HepG2 (cell line): ENCODE data around the gene PPM1E. TPM values are rescaled to one million over a fixed set of nuclear protein-coding genes. Genes with fewer than 3 reads are reported as not detected.

Experiments used
- ATAC-seq: fragments of 200-7000 bp; cut with Tn5 transposase; 3 replicates; pipeline ENCODE4 v1.9.1; 2020; ENCODE audit warnings: mild to moderate bottlenecking, moderate library complexity
- BruUV-seq: library from RNA; stranded (reverse); fragments of 400-500 nt; replicated peaks from 2 replicates; lab custom pipeline; 2021; lab: Mats Ljungman, UMichigan
- CTCF ChIA-PET: fragments of 300-600 bp; formaldehyde crosslinking; extraction: SDS; loops from one replicate; lab custom pipeline; 2021; ENCODE audit warnings: low total read pairs, inconsistent platforms, low intra/inter-chr PET ratio; lab: Yijun Ruan, JAX
- POLR2A ChIA-PET: fragments of 350-600 bp; sonication (Branson Sonifier 250); formaldehyde crosslinking; loops from one replicate; lab custom pipeline; 2020; ENCODE audit warnings: antibody characterized with exemption, inconsistent platforms; lab: Yijun Ruan, JAX
- DNase-seq: peaks from one replicate; pipeline ENCODE4 v3.0.0-alpha.2; 2015; ENCODE audit warnings: low spot score
- FAIRE-seq: peaks from 3 replicates; lab custom pipeline; 2011; peaks lifted over from hg19 to GRCh38; lab: Jason Lieb, UNC
- H2AFZ ChIP-seq: one replicate; pipeline ENCODE4 v1.6.1; 2011; ENCODE audit warnings: low read length, inconsistent platforms
- H3K27ac ChIP-seq: fragments of 300-600 bp; 3 replicates; pipeline ENCODE4 v1.8.0; 2011; ENCODE audit warnings: mixed run types, mild to moderate bottlenecking, mixed read lengths, low read length, inconsistent platforms; ENCODE audit not compliant: insufficient read depth; ENCODE audit errors: extremely low read length
- H3K27me3 ChIP-seq, 2 experiments: fragments of 200-600 bp in 1 of 2; 2 replicates in 1 of 2; 3 replicates in 1 of 2; pipeline versions ENCODE4 v1.6.0 to v1.8.0; 2011; ENCODE audit warnings: low read length in 2 of 2, mild to moderate bottlenecking in 2 of 2, moderate library complexity in 2 of 2, inconsistent platforms in 1 of 2; ENCODE audit not compliant: insufficient read depth in 2 of 2, control insufficient read depth in 1 of 2
- H3K36me3 ChIP-seq, 2 experiments: fragments of 200-600 bp in 1 of 2; replicated peaks in 1 of 2; 2 replicates in 1 of 2; 3 replicates in 1 of 2; pipeline versions ENCODE4 v1.5.1 to v1.8.0; 2011; ENCODE audit warnings: low read length in 2 of 2, inconsistent platforms in 1 of 2; ENCODE audit not compliant: insufficient read depth in 2 of 2, control insufficient read depth in 1 of 2
- H3K4me1 ChIP-seq: 2 replicates; pipeline ENCODE4 v1.5.1; 2012; ENCODE audit warnings: low read length, inconsistent platforms; ENCODE audit not compliant: insufficient read depth
- H3K4me2 ChIP-seq: 2 replicates; pipeline ENCODE4 v1.6.0; 2011; ENCODE audit warnings: low read depth, low read length, inconsistent platforms
- H3K4me3 ChIP-seq, 3 experiments: fragments of 200-600 bp in 1 of 3; sonication (generic), shearing (Covaris generic) in 1 of 3; replicated peaks in 1 of 3; 2 replicates each; pipeline ENCODE4 v1.5.1; 2011 to 2016; ENCODE audit warnings: low read length in 3 of 3, inconsistent platforms in 2 of 3, low read depth in 2 of 3, mild to moderate bottlenecking in 2 of 3, control low read depth in 1 of 3, mixed read lengths in 1 of 3; ENCODE audit not compliant: insufficient read depth in 1 of 3
- H3K79me2 ChIP-seq: one replicate; pipeline ENCODE4 v1.6.1; 2011; ENCODE audit warnings: low read length, inconsistent platforms; ENCODE audit not compliant: insufficient read depth
- H3K9ac ChIP-seq: 2 replicates; pipeline ENCODE4 v1.6.0; 2011; ENCODE audit warnings: mild to moderate bottlenecking, low read depth, low read length, inconsistent platforms; ENCODE audit not compliant: insufficient read depth
- H3K9me3 ChIP-seq: 2 replicates; pipeline ENCODE4 v1.5.1; 2012; ENCODE audit warnings: mild to moderate bottlenecking, low read length
- H4K20me1 ChIP-seq: 2 replicates; pipeline ENCODE4 v1.6.0; 2011; ENCODE audit warnings: inconsistent platforms, mild to moderate bottlenecking, low read length, moderate library complexity; ENCODE audit not compliant: insufficient read depth
- ATM ChIP-seq: fragments of 450-650 bp; IDR thresholded peaks from 2 replicates; pipeline ENCODE4 v1.7.1; 2017; ENCODE audit warnings: mild to moderate bottlenecking, borderline replicate concordance
- EEA1 ChIP-seq: sonication (generic); formaldehyde crosslinking; IDR thresholded peaks from 2 replicates; pipeline ENCODE4 v1.5.1; 2020; ENCODE audit warnings: mild to moderate bottlenecking, missing genetic modification reagents, borderline replicate concordance
- GATA4 ChIP-seq: sonication (generic); IDR thresholded peaks from 2 replicates; pipeline ENCODE4 v1.6.1; 2016; ENCODE audit warnings: antibody characterized with exemption, low read depth, borderline replicate concordance
- GPN1 ChIP-seq: sonication (generic); formaldehyde crosslinking; IDR thresholded peaks from 2 replicates; pipeline ENCODE4 v1.5.1; 2020; ENCODE audit warnings: missing genetic modification reagents, borderline replicate concordance
- NFATC3 ChIP-seq: sonication (generic); formaldehyde crosslinking; IDR thresholded peaks from 2 replicates; pipeline ENCODE4 v1.5.1; 2020; ENCODE audit warnings: mild to moderate bottlenecking, missing genetic modification reagents
- PAF1 ChIP-seq: IDR thresholded peaks from 2 replicates; pipeline ENCODE4 v1.6.1; 2016; ENCODE audit warnings: missing genetic modification reagents, missing compliant biosample characterization
- PITX1 ChIP-seq: sonication (generic); formaldehyde crosslinking; IDR thresholded peaks from 2 replicates; pipeline ENCODE4 v1.5.1; 2020; ENCODE audit warnings: mild to moderate bottlenecking, missing genetic modification reagents
- TBP ChIP-seq: sonication (generic); formaldehyde crosslinking; IDR thresholded peaks from 2 replicates; pipeline ENCODE4 v1.5.0; 2020; ENCODE audit warnings: missing genetic modification reagents
- ZNF7 ChIP-seq: IDR thresholded peaks from 2 replicates; pipeline ENCODE4 v1.6.1; 2016; ENCODE audit warnings: missing biosample characterization, missing genetic modification reagents
- ZNF776 ChIP-seq: sonication (generic); formaldehyde crosslinking; IDR thresholded peaks from 2 replicates; pipeline ENCODE4 v1.4.0; 2020; ENCODE audit warnings: mild to moderate bottlenecking, missing genetic modification reagents
- in situ Hi-C: cut with HindIII; loops from 2 replicates; pipeline ENCODE4 v1.10.0; 2017; ENCODE audit warnings: low pct_unique_long_range_greater_than_20kb; ENCODE audit not compliant: extremely low pct_ligation_motif_present
- intact Hi-C: fragments of 100-400 bp; cut with micrococcal nuclease; formaldehyde crosslinking; loops from one replicate; pipeline ENCODE4 v1.10.0; 2022; ENCODE audit not compliant: unreplicated experiment
- polyA plus RNA-seq, 8 experiments: library from polyadenylated mRNA; depleted of rRNA in 3 of 8; stranded (reverse) in 7 of 8; unstranded in 1 of 8; fragments of >200 nt; fragmentation: Illumina TruSeq in 4 of 8; extraction: Trizol in 4 of 8; gene quantifications; 2 replicates each; pipeline versions ENCODE4 v1.2.1 to v1.2.3, GENCODE V29; 2011 to 2016; ENCODE audit warnings: low read depth in 4 of 8, missing spikeins in 1 of 8, mixed read lengths in 1 of 8; ENCODE audit not compliant: insufficient read depth in 1 of 8
- total RNA-seq, 5 experiments: library from RNA; depleted of rRNA; stranded (reverse); fragments of >200 nt; fragmentation: Illumina TruSeq; extraction: Trizol; gene quantifications; 2 replicates each; pipeline ENCODE4 v1.2.3, GENCODE V29; 2016; ENCODE audit warnings: low read depth in 1 of 5
- TF ChIP-seq, protein P1 (sequence below): sonication (generic); formaldehyde crosslinking; conservative IDR thresholded peaks from 2 replicates; pipeline ENCODE4 v1.4.0; 2020; ENCODE audit warnings: missing genetic modification reagents
- TF ChIP-seq, protein P2 (sequence below): sonication (generic); formaldehyde crosslinking; IDR thresholded peaks from 2 replicates; pipeline ENCODE4 v1.4.0; 2020; ENCODE audit warnings: missing genetic modification reagents
- TF ChIP-seq, protein P3 (sequence below): sonication (generic); formaldehyde crosslinking; IDR thresholded peaks from 2 replicates; pipeline ENCODE4 v1.4.0; 2020; ENCODE audit warnings: missing genetic modification reagents, borderline replicate concordance
- TF ChIP-seq, protein P4 (sequence below): sonication (generic); formaldehyde crosslinking; IDR thresholded peaks from 2 replicates; pipeline ENCODE4 v1.5.1; 2020; ENCODE audit warnings: mild to moderate bottlenecking, missing genetic modification reagents, borderline replicate concordance

The PPM1E gene
- total and polyA plus RNA-seq, 2 of the 13 experiments (the other 11 are each of a cell fraction or from before 2014, with no cell fraction given) = 0.15 TPM; not detected in 1

DNA sequence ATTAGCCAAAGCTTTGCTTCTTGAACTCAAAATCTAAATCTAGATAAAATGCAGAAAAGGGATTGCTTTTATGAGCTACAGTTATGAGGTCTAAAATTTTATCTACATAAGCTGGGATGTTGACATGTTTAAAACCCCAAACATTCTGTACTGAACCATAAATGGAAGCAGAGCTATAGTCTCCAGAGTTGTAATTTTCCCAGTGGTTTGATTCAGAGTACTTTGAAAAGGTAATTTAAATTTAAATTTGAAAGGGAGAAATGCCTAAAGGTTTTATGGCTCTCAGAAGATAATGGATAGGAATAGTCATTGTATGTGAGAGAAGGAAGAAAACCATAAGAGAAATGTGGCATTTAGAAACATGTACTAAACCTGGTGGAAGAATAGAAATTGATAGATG lies 163.2 kb downstream of the PPM1E start:
- in situ Hi-C loops (no loop called here), intact Hi-C loops (no loop called here)
- Histone ChIP-seq H3K27ac (no peak overlapping the region), H3K79me2 (no peaks in the 10 kb centered on the region), H3K9me3 (no peaks in the 10 kb centered on the region), H2AFZ (no peak overlapping the region), H3K36me3 (no peaks in the 10 kb centered on the region), H3K4me1 (no peaks in the 10 kb centered on the region), H3K4me3 (no peak overlapping the region), H3K4me2 (no peak overlapping the region), H3K9ac (no peak overlapping the region), H4K20me1 (no peaks in the 10 kb centered on the region), H3K27me3 (no peaks in the 10 kb centered on the region; a peak in 1 of 5 replicates)
- FAIRE-seq (no peak), ATAC-seq (no peak), DNase-seq (no peak)
- ChIA-PET CTCF (no interaction called here), POLR2A (no interaction called here)
- TF ChIP-seq, protein P1, sequence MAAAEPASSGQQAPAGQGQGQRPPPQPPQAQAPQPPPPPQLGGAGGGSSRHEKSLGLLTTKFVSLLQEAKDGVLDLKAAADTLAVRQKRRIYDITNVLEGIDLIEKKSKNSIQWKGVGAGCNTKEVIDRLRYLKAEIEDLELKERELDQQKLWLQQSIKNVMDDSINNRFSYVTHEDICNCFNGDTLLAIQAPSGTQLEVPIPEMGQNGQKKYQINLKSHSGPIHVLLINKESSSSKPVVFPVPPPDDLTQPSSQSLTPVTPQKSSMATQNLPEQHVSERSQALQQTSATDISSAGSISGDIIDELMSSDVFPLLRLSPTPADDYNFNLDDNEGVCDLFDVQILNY (CRISPR knock-in tag) = no peak
- TF ChIP-seq GPN1 (CRISPR knock-in tag) (no peak), NFATC3 (CRISPR knock-in tag) (no peak), PITX1 (CRISPR knock-in tag) (no peak), TBP (CRISPR knock-in tag) (no peak), GATA4 (no peak), ZNF7 (CRISPR knock-in tag) (no peak), ATM (no peak), ZNF776 (CRISPR knock-in tag) (no peak), EEA1 (CRISPR knock-in tag) (no peak)
- BruUV-seq = no TSS peak

DNA sequence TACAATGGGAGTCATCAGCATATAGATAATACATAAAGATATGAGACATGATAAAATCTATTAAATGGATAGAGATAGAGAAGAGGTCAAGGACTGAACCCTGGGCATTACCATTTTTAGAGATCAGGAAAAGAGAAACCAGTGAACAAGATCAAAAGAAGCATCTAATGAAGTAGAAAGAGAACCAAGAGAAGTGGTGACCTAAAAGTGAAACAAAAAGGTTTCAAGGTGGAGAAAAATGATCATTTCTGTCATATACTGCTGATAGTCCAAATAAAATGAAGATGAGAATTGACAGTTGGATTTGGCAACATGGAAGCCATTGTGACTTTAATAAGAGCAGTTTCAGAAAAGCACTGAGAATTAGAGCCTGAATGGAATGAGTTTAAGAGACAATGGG lies 165.1 kb downstream of the PPM1E start:
- ChIA-PET CTCF (no interaction called here), POLR2A (no interaction called here)
- Histone ChIP-seq H4K20me1 (no peaks in the 10 kb centered on the region), H3K9me3 (no peaks in the 10 kb centered on the region), H3K4me1 (no peaks in the 10 kb centered on the region), H3K4me3 (no peak overlapping the region), H3K4me2 (no peak overlapping the region), H2AFZ (no peak overlapping the region), H3K36me3 (no peaks in the 10 kb centered on the region), H3K27me3 (no peaks in the 10 kb centered on the region; a peak in 1 of 5 replicates), H3K79me2 (no peaks in the 10 kb centered on the region), H3K9ac (no peak overlapping the region), H3K27ac (no peak overlapping the region)
- ATAC-seq (no peak), DNase-seq (no peak), FAIRE-seq (no peak)
- in situ Hi-C loops = no loop called here
- intact Hi-C loops = no loop called here
- no TSS peak for BruUV-seq
- TF ChIP-seq, protein P2, sequence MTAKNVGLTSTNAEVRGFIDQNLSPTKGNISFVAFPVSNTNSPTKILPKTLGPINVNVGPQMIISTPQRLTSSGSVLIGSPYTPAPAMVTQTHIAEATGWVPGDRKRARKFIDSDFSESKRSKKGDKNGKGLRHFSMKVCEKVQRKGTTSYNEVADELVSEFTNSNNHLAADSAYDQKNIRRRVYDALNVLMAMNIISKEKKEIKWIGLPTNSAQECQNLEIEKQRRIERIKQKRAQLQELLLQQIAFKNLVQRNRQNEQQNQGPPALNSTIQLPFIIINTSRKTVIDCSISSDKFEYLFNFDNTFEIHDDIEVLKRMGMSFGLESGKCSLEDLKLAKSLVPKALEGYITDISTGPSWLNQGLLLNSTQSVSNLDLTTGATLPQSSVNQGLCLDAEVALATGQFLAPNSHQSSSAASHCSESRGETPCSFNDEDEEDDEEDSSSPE (CRISPR knock-in tag) = no peak
- no peak for TF ChIP-seq PAF1 (CRISPR knock-in tag)
- TF ChIP-seq, protein P3, sequence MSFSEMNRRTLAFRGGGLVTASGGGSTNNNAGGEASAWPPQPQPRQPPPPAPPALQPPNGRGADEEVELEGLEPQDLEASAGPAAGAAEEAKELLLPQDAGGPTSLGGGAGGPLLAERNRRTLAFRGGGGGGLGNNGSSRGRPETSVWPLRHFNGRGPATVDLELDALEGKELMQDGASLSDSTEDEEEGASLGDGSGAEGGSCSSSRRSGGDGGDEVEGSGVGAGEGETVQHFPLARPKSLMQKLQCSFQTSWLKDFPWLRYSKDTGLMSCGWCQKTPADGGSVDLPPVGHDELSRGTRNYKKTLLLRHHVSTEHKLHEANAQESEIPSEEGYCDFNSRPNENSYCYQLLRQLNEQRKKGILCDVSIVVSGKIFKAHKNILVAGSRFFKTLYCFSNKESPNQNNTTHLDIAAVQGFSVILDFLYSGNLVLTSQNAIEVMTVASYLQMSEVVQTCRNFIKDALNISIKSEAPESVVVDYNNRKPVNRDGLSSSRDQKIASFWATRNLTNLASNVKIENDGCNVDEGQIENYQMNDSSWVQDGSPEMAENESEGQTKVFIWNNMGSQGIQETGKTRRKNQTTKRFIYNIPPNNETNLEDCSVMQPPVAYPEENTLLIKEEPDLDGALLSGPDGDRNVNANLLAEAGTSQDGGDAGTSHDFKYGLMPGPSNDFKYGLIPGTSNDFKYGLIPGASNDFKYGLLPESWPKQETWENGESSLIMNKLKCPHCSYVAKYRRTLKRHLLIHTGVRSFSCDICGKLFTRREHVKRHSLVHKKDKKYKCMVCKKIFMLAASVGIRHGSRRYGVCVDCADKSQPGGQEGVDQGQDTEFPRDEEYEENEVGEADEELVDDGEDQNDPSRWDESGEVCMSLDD (CRISPR knock-in tag) = no peak
- TF ChIP-seq GATA4 = no peak
- TF ChIP-seq, protein P4, sequence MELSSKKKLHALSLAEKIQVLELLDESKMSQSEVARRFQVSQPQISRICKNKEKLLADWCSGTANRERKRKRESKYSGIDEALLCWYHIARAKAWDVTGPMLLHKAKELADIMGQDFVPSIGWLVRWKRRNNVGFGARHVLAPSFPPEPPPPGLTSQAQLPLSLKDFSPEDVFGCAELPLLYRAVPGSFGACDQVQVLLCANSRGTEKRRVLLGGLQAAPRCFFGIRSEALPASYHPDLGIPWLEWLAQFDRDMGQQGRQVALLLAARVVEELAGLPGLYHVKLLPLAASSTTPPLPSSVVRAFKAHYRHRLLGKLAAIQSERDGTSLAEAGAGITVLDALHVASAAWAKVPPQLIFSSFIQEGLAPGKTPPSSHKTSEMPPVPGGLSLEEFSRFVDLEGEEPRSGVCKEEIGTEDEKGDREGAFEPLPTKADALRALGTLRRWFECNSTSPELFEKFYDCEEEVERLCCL (CRISPR knock-in tag) = no peak
